ENCODE results near the gene SDCBP2. TPM values are rescaled to one million over a fixed set of nuclear protein-coding genes. Genes with fewer than 3 reads are reported as not detected.

Gene SDCBP2
- total and polyA plus RNA-seq, 2 of the 8 experiments (the other 6 are each of a cell fraction or from before 2014, with no cell fraction given), result 4.2 to 6.7 TPM

DNA sequence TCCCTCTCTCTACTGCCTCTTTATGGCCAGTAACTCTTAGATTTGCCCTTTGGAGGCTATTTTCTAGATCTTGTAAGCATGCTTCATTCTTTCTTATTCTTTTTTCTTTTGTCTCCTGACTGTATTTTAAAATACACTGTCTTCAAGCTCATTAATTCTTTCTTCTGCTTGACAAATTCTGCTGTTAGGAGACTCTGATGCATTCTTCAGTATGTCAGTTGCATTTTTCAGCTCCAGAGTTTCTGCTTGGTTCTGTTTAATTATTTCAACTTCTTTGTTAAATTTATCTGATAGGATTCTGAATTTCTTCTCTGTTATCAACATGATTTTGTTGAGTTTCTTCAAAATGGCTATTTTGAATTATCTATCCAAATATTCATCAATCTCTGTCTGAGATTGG, 25.0 kb upstream of the SDCBP2 start:
- Histone ChIP-seq H3K4me3 (ENCODE audit: extremely low read depth in 1 of 4, insufficient read depth in 2 of 4, low read depth in 3 of 4, low read length in 4 of 4) (no peak overlapping the region), H3K9me3 (ENCODE audit: insufficient read depth in 2 of 2, low read depth in 1 of 2, low read length in 1 of 2) (no peaks in the 10 kb centered on the region), H3K27ac (ENCODE audit: low read depth, low read length) (no peak overlapping the region), H3K23ac (ENCODE audit: insufficient read length) (no peak overlapping the region), H3K14ac (ENCODE audit: insufficient read length) (no peak overlapping the region), H3K27me3 (replicated peaks in 1 of 4; ENCODE audit: control insufficient read depth in 3 of 4, extremely low read depth in 1 of 4, insufficient read depth in 3 of 4, low read length in 3 of 4) (no peaks in the 10 kb centered on the region), H3K4ac (replicated peaks; ENCODE audit: insufficient read length, low read depth, low read length) (no peak overlapping the region), H4K20me1 (replicated peaks in 1 of 2; ENCODE audit: control insufficient read depth in 1 of 2, insufficient read depth in 2 of 2, low read length in 2 of 2) (peaks cover 0 to 2% of the 10 kb centered on the region in 2 experiments), H3K56ac (replicated peaks; ENCODE audit: insufficient read length, low read depth, low read length) (no peak overlapping the region), H4K91ac (replicated peaks; ENCODE audit: insufficient read length, low read length) (no peak overlapping the region), H4K5ac (ENCODE audit: insufficient read length, low read depth, low read length) (no peak overlapping the region), H3K79me2 (ENCODE audit: control insufficient read depth in 1 of 2, insufficient read depth in 2 of 2, low read length in 2 of 2) (no peaks in the 10 kb centered on the region), H2AFZ (ENCODE audit: low read length) (no peak overlapping the region), H3K4me1 (replicated peaks in 1 of 4; ENCODE audit: control insufficient read depth in 3 of 4, insufficient read depth in 4 of 4, low read length in 3 of 4) (no peaks in the 10 kb centered on the region), H2BK120ac (replicated peaks; ENCODE audit: low read depth, low read length) (no peak overlapping the region), H2BK5ac (ENCODE audit: low read depth, low read length) (no peak overlapping the region), H2BK15ac (ENCODE audit: low read length) (no peak overlapping the region), H3K18ac (ENCODE audit: extremely low read depth, low read length) (no peak overlapping the region), H2BK20ac (ENCODE audit: low read length) (no peak overlapping the region), H2BK12ac (ENCODE audit: low read depth, low read length) (no peak overlapping the region), H3K79me1 (ENCODE audit: low read depth, low read length) (no peaks in the 10 kb centered on the region), H3K23me2 (ENCODE audit: low read depth, low read length) (no peaks in the 10 kb centered on the region), H2AK5ac (ENCODE audit: low read depth, low read length) (no peak overlapping the region), H3K36me3 (ENCODE audit: control insufficient read depth in 2 of 4, insufficient read depth in 4 of 4, low read length in 3 of 4) (peaks cover 0 to 10% (median 2%) of the 10 kb centered on the region in 4 experiments; a peak in 2 of 8 replicates), H4K8ac (ENCODE audit: extremely low read depth, insufficient read depth, low read length) (no peak overlapping the region), H3K4me2 (ENCODE audit: insufficient read depth in 1 of 2, low read depth in 2 of 2, low read length in 2 of 2) (no peak overlapping the region), H3K9ac (replicated peaks in 1 of 4; ENCODE audit: extremely low read depth in 1 of 4, low read depth in 3 of 4, low read length in 3 of 4) (no peak overlapping the region)
- DNase-seq (ENCODE audit: low read depth in 1 of 2, low spot score in 2 of 2), result no peak
- CTCF ChIA-PET (ENCODE audit: partially characterized antibody), result interaction anchor here (0.6 to 0.9 kb wide), 2 partner anchors 9 to 179 kb away, joined by 3 to 4 read pairs; no protein-coding TSS in a partner anchor
- no peak for FAIRE-seq
- POLR2A ChIA-PET (ENCODE audit: partially characterized antibody), result interaction anchor here (1.4 to 1.7 kb wide), 3 partner anchors 10 to 29 kb away, joined by 3 to 6 read pairs (median 6); no protein-coding TSS in a partner anchor
- TF ChIP-seq EZH2 (IDR thresholded peaks at IDR 0.05; ENCODE audit: low read depth, low read length, severe bottlenecking), result no peak
- no peak for TF ChIP-seq RXRA (IDR thresholded peaks at IDR 0.05; ENCODE audit: insufficient read depth, low read depth, low read length)
- TF ChIP-seq SIX5 (IDR thresholded peaks at IDR 0.05; ENCODE audit: low read depth, low read length), result no peak
- no peak for TF ChIP-seq BACH1 (IDR thresholded peaks at IDR 0.05; ENCODE audit: low read length)
- no peak for TF ChIP-seq SP2 (IDR thresholded peaks at IDR 0.05; ENCODE audit: low read length)

All from H1 (cell line).